Medulla oblongata (tissue), 1 donor: ENCODE data around the gene COL1A1.

Source experiments
- DNase-seq: peaks from one replicate; pipeline ENCODE4 v3.0.0-alpha.2; 2015; ENCODE audit errors: extremely low spot score

COL1A1 gene

GRCh38 chr17:50199803-50200456 is 1.5 kb downstream of the COL1A1 start:
- peak; percentile 74 for DNase-seq

- no peak for DNase-seq
Measured at GRCh38 chr17:50199211-50199802, 2.1 kb downstream of the COL1A1 start.

- peak; percentile 71 for DNase-seq
Measured at GRCh38 chr17:50198026-50198669, 3.3 kb downstream of the COL1A1 start.

GRCh38 chr17:50196826-50197225 is 4.6 kb downstream of the COL1A1 start:
- DNase-seq, result no peak

GRCh38 chr17:50196036-50196435 is 5.4 kb downstream of the COL1A1 start:
- no peak for DNase-seq

- no peak for DNase-seq
Measured at GRCh38 chr17:50194934-50195865, 6.2 kb downstream of the COL1A1 start.

GRCh38 chr17:50194140-50194933 is 7.1 kb downstream of the COL1A1 start:
- DNase-seq, result no peak

- DNase-seq, result no peak
Measured at GRCh38 chr17:50192618-50193291, 8.7 kb downstream of the COL1A1 start.

- DNase-seq, result no peak
Measured at GRCh38 chr17:50192144-50192617, 9.2 kb downstream of the COL1A1 start.

- no peak for DNase-seq
Measured at GRCh38 chr17:50191359-50192143, 9.9 kb downstream of the COL1A1 start.

- no peak for DNase-seq
Measured at GRCh38 chr17:50190603-50191358, 10.7 kb downstream of the COL1A1 start.

GRCh38 chr17:50190293-50190602 is 11.2 kb downstream of the COL1A1 start:
- DNase-seq, result no peak

GRCh38 chr17:50189550-50190292 is 11.7 kb downstream of the COL1A1 start:
- no peak for DNase-seq

- no peak for DNase-seq
Measured at GRCh38 chr17:50188921-50189549, 12.4 kb downstream of the COL1A1 start.

GRCh38 chr17:50188531-50188920 is 12.9 kb downstream of the COL1A1 start:
- no peak for DNase-seq

GRCh38 chr17:50187751-50188530 is 13.5 kb downstream of the COL1A1 start:
- DNase-seq, result no peak

- DNase-seq, result no peak
Measured at GRCh38 chr17:50187394-50187725, 14.1 kb downstream of the COL1A1 start.
